KOPT-K1 (cell line): ENCODE results near the gene AFMID.
"Not testable (repeated sequence)": the region's sequence is repeated elsewhere in the genome, so short reads cannot be mapped to it uniquely, and the experiment has no call there.

ENCODE experiments used
- H3K27ac ChIP-seq: fragments of 200-600 bp; sonication (generic); 2 replicates; pipeline ENCODE4 v1.5.1; 2016; ENCODE audit warnings: antibody characterized with exemption, mild to moderate bottlenecking, low read depth, low read length; ENCODE audit not compliant: poor library complexity, severe bottlenecking
- H3K36me3 ChIP-seq: fragments of 200-600 bp; sonication (generic); 2 replicates; pipeline ENCODE4 v1.5.1; 2017; ENCODE audit warnings: antibody characterized with exemption, mild to moderate bottlenecking, low read length, moderate library complexity; ENCODE audit not compliant: insufficient read depth
- H3K9me3 ChIP-seq: fragments of 200-600 bp; sonication (generic); 2 replicates; pipeline ENCODE4 v1.5.1; 2017; ENCODE audit warnings: antibody characterized with exemption, low read length, mild to moderate bottlenecking; ENCODE audit not compliant: insufficient read depth, poor library complexity, severe bottlenecking

The AFMID gene

GRCh38 chr17:78170692-78171590, 16.2 kb upstream of the AFMID start:
- no peaks in the 10 kb centered on the region for H3K9me3 ChIP-seq
- H3K36me3 ChIP-seq: peaks cover 23% of the 10 kb centered on the region; the same call in 1 of the 2 replicates
- no peak overlapping the region for H3K27ac ChIP-seq

DNA sequence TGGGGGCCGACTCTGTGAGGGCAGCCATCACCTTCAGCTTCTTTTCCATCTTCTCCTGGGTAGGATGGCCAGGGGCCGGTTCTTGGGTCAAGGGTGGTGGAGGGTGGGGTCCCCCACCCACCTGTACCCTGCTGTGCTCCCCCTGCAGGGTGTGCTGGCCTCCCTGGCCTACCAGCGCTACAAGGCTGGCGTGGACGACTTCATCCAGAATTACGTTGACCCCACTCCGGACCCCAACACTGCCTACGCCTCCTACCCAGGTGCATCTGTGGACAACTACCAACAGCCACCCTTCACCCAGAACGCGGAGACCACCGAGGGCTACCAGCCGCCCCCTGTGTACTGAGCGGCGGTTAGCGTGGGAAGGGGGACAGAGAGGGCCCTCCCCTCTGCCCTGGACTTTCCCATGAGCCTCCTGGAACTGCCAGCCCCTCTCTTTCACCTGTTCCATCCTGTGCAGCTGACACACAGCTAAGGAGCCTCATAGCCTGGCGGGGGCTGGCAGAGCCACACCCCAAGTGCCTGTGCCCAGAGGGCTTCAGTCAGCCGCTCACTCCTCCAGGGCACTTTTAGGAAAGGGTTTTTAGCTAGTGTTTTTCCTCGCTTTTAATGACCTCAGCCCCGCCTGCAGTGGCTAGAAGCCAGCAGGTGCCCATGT, 15.4 kb upstream of the AFMID start:
- H3K27ac ChIP-seq, H3K9me3 ChIP-seq: not testable (repeated sequence)
- peaks cover 23% of the 10 kb centered on the region; the same call in 1 of the 2 replicates for H3K36me3 ChIP-seq

DNA sequence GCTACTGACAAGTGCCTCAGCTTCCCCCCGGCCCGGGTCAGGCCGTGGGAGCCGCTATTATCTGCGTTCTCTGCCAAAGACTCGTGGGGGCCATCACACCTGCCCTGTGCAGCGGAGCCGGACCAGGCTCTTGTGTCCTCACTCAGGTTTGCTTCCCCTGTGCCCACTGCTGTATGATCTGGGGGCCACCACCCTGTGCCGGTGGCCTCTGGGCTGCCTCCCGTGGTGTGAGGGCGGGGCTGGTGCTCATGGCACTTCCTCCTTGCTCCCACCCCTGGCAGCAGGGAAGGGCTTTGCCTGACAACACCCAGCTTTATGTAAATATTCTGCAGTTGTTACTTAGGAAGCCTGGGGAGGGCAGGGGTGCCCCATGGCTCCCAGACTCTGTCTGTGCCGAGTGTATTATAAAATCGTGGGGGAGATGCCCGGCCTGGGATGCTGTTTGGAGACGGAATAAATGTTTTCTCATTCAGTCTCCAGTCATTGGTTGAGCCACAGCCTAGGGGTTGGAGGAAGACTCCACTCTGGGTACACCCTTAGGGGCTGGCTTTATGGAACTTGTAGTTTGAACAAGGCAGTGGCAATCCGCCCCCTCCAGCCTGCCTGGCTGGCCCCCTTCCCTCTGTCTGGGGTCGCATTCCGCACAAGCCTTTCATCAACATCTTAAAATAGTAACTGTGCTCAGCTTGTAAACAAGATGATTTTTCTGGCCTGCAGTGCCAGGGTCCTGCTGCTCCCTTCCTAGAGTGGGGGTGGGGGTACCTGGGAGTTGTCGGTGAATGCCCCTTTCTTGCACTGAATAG, 14.7 kb upstream of the AFMID start:
- Histone ChIP-seq H3K36me3 (peaks cover 23% of the 10 kb centered on the region; the same call in 1 of the 2 replicates), H3K9me3 (no peaks in the 10 kb centered on the region), H3K27ac (peak overlapping the region; percentile 12)

DNA sequence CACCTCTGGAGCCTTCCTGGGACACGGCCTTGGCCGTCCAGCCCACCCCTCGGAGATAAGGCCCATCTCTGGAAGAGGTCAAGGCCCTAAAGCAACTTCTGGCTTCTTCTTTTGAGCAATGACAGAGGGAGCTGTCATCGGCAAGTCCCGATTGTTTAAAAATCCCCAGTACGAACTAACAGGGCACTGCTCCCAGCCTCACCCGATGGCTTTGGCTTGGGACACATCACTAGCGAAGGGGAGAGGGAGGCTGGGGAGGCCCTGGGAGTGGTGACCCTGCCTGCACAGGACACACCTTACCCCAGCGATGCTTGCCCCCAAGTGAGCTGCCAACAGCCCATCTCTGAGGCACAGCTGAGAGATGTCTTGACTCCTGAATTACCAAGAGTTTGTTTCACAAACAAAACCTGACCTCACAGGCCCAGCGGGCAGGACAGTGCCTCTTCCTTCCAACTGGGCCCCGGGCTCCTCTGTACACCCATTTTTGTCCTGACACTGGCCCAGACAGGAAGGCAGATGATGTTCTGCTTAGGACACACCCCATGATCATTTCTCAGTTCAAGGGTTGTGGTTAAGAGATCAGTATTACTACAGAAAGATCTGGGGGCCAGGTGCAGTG, 14.0 kb upstream of the AFMID start:
- no peaks in the 10 kb centered on the region for H3K9me3 ChIP-seq
- H3K36me3 ChIP-seq: peaks cover 23% of the 10 kb centered on the region; the same call in 1 of the 2 replicates
- peak overlapping the region; percentile 12 for H3K27ac ChIP-seq

- Histone ChIP-seq H3K36me3 (peaks cover 29% of the 10 kb centered on the region; the same call in 1 of the 2 replicates), H3K27ac (no peak overlapping the region), H3K9me3 (no peaks in the 10 kb centered on the region)
Observed at GRCh38 chr17:78174346-78174869, 12.8 kb upstream of the AFMID start.

GRCh38 chr17:78174870-78175642, 12.1 kb upstream of the AFMID start:
- H3K36me3 ChIP-seq: peaks cover 29% of the 10 kb centered on the region; the same call in 1 of the 2 replicates
- H3K27ac ChIP-seq: no peak overlapping the region
- no peaks in the 10 kb centered on the region for H3K9me3 ChIP-seq

DNA sequence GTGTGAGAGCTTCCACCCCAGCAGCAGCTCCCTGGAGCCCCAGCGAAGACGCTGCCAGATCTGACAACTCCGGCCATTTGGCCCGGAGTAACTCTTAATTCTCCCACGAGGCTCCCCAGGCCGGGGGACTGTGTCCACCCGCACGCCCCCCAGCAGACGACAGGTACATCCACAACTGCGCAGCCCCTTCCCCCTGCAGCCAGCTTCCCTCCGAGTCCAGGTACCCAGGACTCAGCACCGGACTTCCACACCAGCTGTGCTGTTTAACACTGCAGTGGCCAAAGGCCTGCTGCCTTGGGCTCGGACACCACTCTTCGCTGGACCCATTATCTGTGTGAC, 11.6 kb upstream of the AFMID start:
- H3K36me3 ChIP-seq: peaks cover 32% of the 10 kb centered on the region; the same call in 1 of the 2 replicates
- H3K27ac ChIP-seq: no peak overlapping the region

GRCh38 chr17:78176548-78177025, 10.6 kb upstream of the AFMID start:
- peaks cover 35% of the 10 kb centered on the region; the same call in 1 of the 2 replicates for H3K36me3 ChIP-seq
- H3K9me3 ChIP-seq: no peaks in the 10 kb centered on the region
- H3K27ac ChIP-seq: no peak overlapping the region

More for the DNA sequence above, 11.6 kb upstream of the AFMID start:
- no peaks in the 10 kb centered on the region for H3K9me3 ChIP-seq

DNA sequence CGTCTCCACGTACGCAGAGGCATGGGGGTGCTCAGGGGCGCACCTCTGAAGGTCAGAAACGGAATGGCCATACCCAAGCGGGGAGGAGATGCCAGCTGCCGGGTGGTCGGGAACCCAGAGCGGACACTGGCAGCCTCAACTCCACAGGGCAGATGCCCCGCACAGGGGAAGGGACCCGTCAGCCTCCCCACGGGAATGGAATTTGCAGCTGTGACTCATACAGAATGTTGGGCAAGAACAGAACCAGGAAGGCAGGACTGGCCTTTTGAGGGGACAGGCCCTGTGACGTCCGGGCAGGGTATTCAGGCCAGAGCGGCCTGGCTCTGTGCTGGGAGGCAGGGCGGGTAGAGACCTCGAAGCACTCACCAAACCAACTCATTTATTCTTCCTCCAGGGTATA, 7.8 kb upstream of the AFMID start:
- peaks cover 12% of the 10 kb centered on the region; the same call in 1 of the 2 replicates for H3K36me3 ChIP-seq
- no peaks in the 10 kb centered on the region for H3K9me3 ChIP-seq
- no peak overlapping the region for H3K27ac ChIP-seq

DNA sequence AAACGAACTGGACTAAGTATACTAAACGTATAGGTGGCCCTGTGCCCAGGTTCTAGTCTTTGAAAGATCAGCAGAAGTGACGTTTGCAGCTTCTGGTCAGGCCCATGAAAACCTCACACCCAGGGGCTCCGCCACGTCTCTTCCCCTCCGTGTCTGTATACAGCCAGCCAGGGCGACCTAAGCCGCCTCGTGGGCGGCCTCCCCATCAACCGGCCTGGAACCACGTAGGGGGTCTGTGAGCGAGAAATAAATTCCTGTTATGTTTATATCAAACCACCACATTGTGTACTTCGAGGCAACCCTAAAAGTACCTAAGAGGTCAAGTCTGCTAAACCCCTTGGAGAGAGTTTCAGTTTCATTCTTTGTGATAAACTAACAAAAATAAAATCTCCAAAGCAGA, 7.1 kb upstream of the AFMID start:
- H3K36me3 ChIP-seq: peaks cover 12% of the 10 kb centered on the region; the same call in 1 of the 2 replicates
- no peak overlapping the region for H3K27ac ChIP-seq

GRCh38 chr17:78180508-78180907, 6.7 kb upstream of the AFMID start:
- no peak overlapping the region for H3K27ac ChIP-seq
- peaks cover 12% of the 10 kb centered on the region; the same call in 1 of the 2 replicates for H3K36me3 ChIP-seq
- no peaks in the 10 kb centered on the region for H3K9me3 ChIP-seq

More for the DNA sequence above, 7.1 kb upstream of the AFMID start:
- H3K9me3 ChIP-seq: no peaks in the 10 kb centered on the region

- peaks cover 12% of the 10 kb centered on the region; the same call in 1 of the 2 replicates for H3K36me3 ChIP-seq
- no peaks in the 10 kb centered on the region for H3K9me3 ChIP-seq
- no peak overlapping the region for H3K27ac ChIP-seq
Observed at GRCh38 chr17:78182504-78182903, 4.7 kb upstream of the AFMID start.

DNA sequence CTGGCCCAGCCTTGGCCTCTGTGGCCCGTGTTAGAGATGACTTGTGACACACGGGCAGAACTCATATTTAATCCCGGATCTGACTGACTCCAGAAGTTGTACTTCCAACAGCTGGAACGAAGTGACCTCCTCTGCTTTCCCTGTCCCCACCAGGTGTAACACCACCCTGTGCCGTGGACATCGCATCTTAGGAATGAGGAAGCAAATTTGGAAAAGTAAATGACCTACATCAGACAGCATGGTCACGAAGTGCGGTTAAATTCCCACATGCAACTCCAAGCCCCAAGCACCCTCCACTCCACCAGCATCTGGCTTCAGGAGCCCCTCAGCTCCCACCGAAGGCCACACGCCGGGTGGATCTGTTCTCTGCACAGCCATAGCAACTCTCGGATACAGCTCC, 3.2 kb upstream of the AFMID start:
- Histone ChIP-seq H3K36me3 (peaks cover 8% of the 10 kb centered on the region; the same call in 1 of the 2 replicates), H3K27ac (no peak overlapping the region)

More for the DNA sequence above, 3.2 kb upstream of the AFMID start:
- H3K9me3 ChIP-seq: no peaks in the 10 kb centered on the region
